ENCODE results near the gene NUP98.
A peak's percentile ranks its signal among the peaks of the same experiment; 100 is the strongest.

The NUP98 gene

GRCh38 chr11:3797329-3798090 lies at the start of gene NUP98:
NUP98 (minus strand) TSS chr11:3797554; CDS start chr11:3782117, 15,437 bp downstream.
- H3K27ac ChIP-seq (ENCODE audit: extremely low read depth, low read depth, low read length), result peak within 1 kb of the TSS; percentile 72
- ChIA-PET CTCF (interaction anchor here (0.7 to 4.1 kb wide), 4 partner anchors 10 to 57 kb away, joined by 3 to 28 read pairs (median 5); partner anchors contain the start of genes PGAP2 and STIM1), POLR2A (interaction anchor here (0.5 to 3.2 kb wide), 6 partner anchors 10 to 60 kb away, joined by 3 to 26 read pairs (median 4); partner anchors contain the start of gene PGAP2)
- peak within 1 kb of the TSS; percentile 68 for H3K4me3 ChIP-seq (ENCODE audit: low read depth, low read length)
- no peaks in the 10 kb centered on the region for H3K9me3 ChIP-seq (ENCODE audit: control insufficient read depth, insufficient read depth, low read depth, low read length)
- no peaks in the 10 kb centered on the region for H3K4me1 ChIP-seq (ENCODE audit: control insufficient read depth, insufficient read depth, low read length)
- H3K36me3 ChIP-seq (ENCODE audit: control insufficient read depth in 2 of 2, insufficient read depth in 1 of 2, low read length in 2 of 2), result peaks cover 7 to 23% of the 10 kb centered on the region in 2 experiments; a peak in 2 of 3 replicates
- no peak for TF ChIP-seq ZNF138 (tag by site-specific recombination; IDR thresholded peaks at IDR 0.05; ENCODE audit: borderline replicate concordance)
- TF ChIP-seq ZNF292 (tag by site-specific recombination; IDR thresholded peaks at IDR 0.05; ENCODE audit: borderline replicate concordance, low read depth), result no peak
- peak; percentile 66; the same call in 1 of the 2 replicates for TF ChIP-seq HOXD13 (CRISPR knock-in tag; IDR thresholded peaks at IDR 0.05; ENCODE audit: borderline replicate concordance)
- no peak for TF ChIP-seq MEIS1 (CRISPR knock-in tag; IDR thresholded peaks at IDR 0.05; ENCODE audit: borderline replicate concordance)
- TF ChIP-seq ZSCAN18 (tag by site-specific recombination; IDR thresholded peaks at IDR 0.05), result no peak
- TF ChIP-seq WT1 (tag by site-specific recombination; IDR thresholded peaks at IDR 0.05), result 0 out of 2 replicates have a peak, but pooled peaks have one; percentile 28
- TF ChIP-seq HIC1 (tag by site-specific recombination; IDR thresholded peaks at IDR 0.05), result peak; percentile 86
- no peak for TF ChIP-seq ZNF112 (tag by site-specific recombination; IDR thresholded peaks at IDR 0.05)
- no peak for TF ChIP-seq PRDM2 (tag by site-specific recombination; IDR thresholded peaks at IDR 0.05; ENCODE audit: borderline replicate concordance)
- TF ChIP-seq ZNF501 (tag by site-specific recombination; IDR thresholded peaks at IDR 0.05), result peak; percentile 41; the same call in 1 of the 2 replicates
- no peak for TF ChIP-seq ZNF624 (tag by site-specific recombination; IDR thresholded peaks at IDR 0.05)
- TF ChIP-seq ATF2 (tag by site-specific recombination; IDR thresholded peaks at IDR 0.05; ENCODE audit: low read depth), result peak; percentile 99
- TF ChIP-seq ZNF169 (tag by site-specific recombination; IDR thresholded peaks at IDR 0.05), result no peak
- TF ChIP-seq PRDM4 (tag by site-specific recombination; IDR thresholded peaks at IDR 0.05), result peak; percentile 95
- peak; percentile 62; the same call in 1 of the 2 replicates for TF ChIP-seq ZNF561 (tag by site-specific recombination; IDR thresholded peaks at IDR 0.05; ENCODE audit: borderline replicate concordance)
- no peak for TF ChIP-seq ZNF558 (tag by site-specific recombination; IDR thresholded peaks at IDR 0.05)
- peak; percentile 100 for TF ChIP-seq PBX3 (CRISPR knock-in tag; IDR thresholded peaks at IDR 0.05)
- no peak for TF ChIP-seq EGR2 (tag by site-specific recombination; IDR thresholded peaks at IDR 0.05; ENCODE audit: low read depth)
- TF ChIP-seq ZNF548 (tag by site-specific recombination; IDR thresholded peaks at IDR 0.05), result no peak
- no peak for TF ChIP-seq RBAK (tag by site-specific recombination; IDR thresholded peaks at IDR 0.05)
- no peak for TF ChIP-seq BCL11A (tag by site-specific recombination; IDR thresholded peaks at IDR 0.05; ENCODE audit: low read depth)
- TF ChIP-seq ZNF174 (tag by site-specific recombination; IDR thresholded peaks at IDR 0.05), result no peak

All from HEK293 (cell line).